GM19328 (cell line): ENCODE measurements around the gene POLR2L.

Experiments used
- ATAC-seq: cut with Tn5 transposase; IDR thresholded peaks from one replicate; pipeline ENCODE4 v1.9.1; 2021; ENCODE audit warnings: mild to moderate bottlenecking, moderate library complexity; ENCODE audit not compliant: unreplicated experiment

POLR2L gene

GRCh38 chr11:869399-870126 lies 27.2 kb upstream of the POLR2L start:
- ATAC-seq = no peak

GRCh38 chr11:868802-869201 lies 26.5 kb upstream of the POLR2L start:
- no peak for ATAC-seq

- no peak for ATAC-seq
These were observed 26.1 kb upstream of the POLR2L start for GRCh38 chr11:868394-868793.

GRCh38 chr11:867856-868358 lies 25.6 kb upstream of the POLR2L start:
- ATAC-seq = no peak

GRCh38 chr11:866481-866880 lies 24.2 kb upstream of the POLR2L start:
- no peak for ATAC-seq

GRCh38 chr11:865462-866430 lies 23.4 kb upstream of the POLR2L start:
- no peak for ATAC-seq

GRCh38 chr11:864898-865297 lies 22.6 kb upstream of the POLR2L start:
- no peak for ATAC-seq

- no peak for ATAC-seq
These were observed 21.8 kb upstream of the POLR2L start for GRCh38 chr11:863910-864827.

GRCh38 chr11:863023-863909 lies 20.9 kb upstream of the POLR2L start:
- no peak for ATAC-seq

- no peak for ATAC-seq
These were observed 20.3 kb upstream of the POLR2L start for GRCh38 chr11:862696-863022.

- ATAC-seq = no peak
These were observed 19.8 kb upstream of the POLR2L start for GRCh38 chr11:862081-862661.

- ATAC-seq = no peak
These were observed 18.8 kb upstream of the POLR2L start for GRCh38 chr11:861105-861479.

GRCh38 chr11:860234-861104 lies 18.1 kb upstream of the POLR2L start:
- ATAC-seq = no peak

GRCh38 chr11:859394-860131 lies 17.2 kb upstream of the POLR2L start:
- no peak for ATAC-seq

GRCh38 chr11:858762-859339 lies 16.5 kb upstream of the POLR2L start:
- no peak for ATAC-seq

- ATAC-seq = no peak
These were observed 15.9 kb upstream of the POLR2L start for GRCh38 chr11:858053-858761.

GRCh38 chr11:856397-856796 lies 14.1 kb upstream of the POLR2L start:
- no peak for ATAC-seq
